Measurements from ENCODE around the gene LRP1-AS.
A peak's percentile ranks its signal among the peaks of the same experiment; 100 is the strongest.

Gene LRP1-AS

GRCh38 chr12:57119294-57120085, 27.9 kb downstream of the LRP1-AS start:
- no peak for DNase-seq (ENCODE audit: low read depth)

DNA sequence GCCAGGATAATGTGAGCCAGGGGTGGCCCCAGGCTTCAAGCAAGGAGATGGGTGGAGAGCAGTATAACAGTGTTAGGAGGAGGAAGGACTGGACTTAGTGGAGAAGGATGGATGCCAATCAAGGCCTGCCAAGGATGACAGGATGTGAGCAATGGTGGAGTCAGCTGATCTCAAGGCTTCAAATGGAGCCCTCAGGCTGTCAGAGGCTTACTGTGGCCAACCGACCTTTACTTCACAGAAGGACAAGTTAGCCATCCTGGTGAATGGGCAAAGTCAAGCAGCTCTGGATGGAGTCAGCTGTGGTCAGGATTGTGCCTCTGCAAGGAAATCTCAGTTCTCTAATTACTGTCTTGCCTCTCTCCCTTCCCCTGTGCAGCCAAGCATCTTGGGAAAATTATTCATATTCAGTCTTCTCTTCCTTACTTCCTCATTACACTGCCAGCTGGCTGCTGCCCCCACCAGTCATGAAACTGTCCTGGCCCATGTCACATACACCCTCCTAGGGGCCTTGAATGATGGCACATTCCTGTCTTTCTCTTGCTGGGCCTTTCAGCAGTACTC, 28.6 kb downstream of the LRP1-AS start:
- DNase-seq (ENCODE audit: low read depth) = no peak

DNA sequence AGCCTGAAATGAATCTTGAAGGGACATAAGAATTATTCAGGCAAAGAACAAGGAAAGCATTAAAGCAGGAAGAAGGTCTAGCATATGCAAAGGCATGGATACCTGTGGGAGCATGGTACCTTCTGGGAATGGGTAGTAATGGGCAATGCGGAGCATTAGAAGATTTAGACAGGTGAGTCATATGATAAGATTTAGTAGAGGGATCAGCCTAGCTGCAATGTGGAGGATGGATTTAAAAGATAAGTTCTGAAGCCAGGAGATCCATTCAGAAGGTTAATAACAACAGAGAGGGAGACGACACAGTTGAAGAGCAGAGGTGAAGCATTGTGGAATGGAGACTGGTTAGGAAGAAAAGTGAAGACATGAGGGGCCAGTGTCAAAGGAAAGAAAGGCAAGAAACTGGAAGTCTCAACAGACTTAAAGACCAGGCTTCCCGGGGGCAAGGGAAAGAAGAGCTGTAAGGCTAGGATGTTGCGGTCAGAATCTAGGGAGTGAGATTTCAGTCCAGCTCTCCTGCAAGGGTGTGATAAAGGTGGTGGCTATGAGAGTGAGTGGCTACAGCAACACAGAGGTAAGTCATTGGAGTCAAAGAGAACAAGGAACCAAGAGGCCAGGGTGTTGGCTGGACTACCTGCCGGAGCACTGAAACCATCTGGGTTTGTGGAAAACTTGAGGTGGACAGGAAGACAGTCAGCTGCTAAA, 30.7 kb downstream of the LRP1-AS start:
- DNase-seq (ENCODE audit: low read depth) = no peak

- no peak for DNase-seq (ENCODE audit: low read depth)
These were observed 34.7 kb downstream of the LRP1-AS start for GRCh38 chr12:57112492-57113294.

DNA sequence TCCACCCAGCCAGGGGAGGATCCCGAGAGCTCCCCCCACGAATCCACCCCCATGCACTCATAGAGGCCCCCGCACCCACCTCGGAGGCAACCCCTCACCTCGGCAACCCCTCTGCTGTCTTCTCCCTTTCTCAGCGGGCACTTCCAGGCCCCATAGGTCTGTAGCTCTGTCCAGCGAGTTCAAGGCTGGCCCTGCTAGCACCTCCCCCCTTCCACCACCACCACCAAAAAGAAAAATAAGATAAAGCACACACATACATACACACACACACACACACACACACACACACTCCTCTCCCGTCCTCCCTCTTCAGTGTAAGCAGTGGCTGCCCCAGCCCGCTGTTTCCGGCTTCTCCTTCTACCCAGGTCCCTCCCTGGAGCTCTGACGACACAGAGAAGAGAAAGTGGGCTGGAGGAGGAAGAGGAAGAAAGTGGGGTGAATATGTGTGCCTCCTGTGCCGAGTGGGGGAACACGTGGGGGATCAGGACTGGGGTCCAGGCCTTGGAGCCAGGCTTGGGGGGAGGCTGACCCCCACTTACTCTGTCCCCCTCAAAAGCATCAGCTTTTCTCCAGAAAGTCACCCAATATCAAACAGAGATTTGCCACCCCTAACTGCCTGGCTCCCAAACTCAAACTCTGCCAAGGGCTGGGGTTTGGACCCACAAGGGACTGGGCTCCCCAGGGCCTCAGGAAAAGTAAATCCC, 36.2 kb downstream of the LRP1-AS start, which contains the start of gene STAT6:
STAT6 (minus strand) TSS at position 332 of the 704 bp plus-strand sequence. CDS start 3,084 bp downstream, outside the sequence.
- DNase-seq (ENCODE audit: low read depth) = peak; percentile 93

GRCh38 chr12:57110104-57111030, 37.1 kb downstream of the LRP1-AS start:
- no peak for DNase-seq (ENCODE audit: low read depth)

- DNase-seq (ENCODE audit: low read depth) = no peak
These were observed 38.0 kb downstream of the LRP1-AS start for GRCh38 chr12:57109207-57110103.

DNA sequence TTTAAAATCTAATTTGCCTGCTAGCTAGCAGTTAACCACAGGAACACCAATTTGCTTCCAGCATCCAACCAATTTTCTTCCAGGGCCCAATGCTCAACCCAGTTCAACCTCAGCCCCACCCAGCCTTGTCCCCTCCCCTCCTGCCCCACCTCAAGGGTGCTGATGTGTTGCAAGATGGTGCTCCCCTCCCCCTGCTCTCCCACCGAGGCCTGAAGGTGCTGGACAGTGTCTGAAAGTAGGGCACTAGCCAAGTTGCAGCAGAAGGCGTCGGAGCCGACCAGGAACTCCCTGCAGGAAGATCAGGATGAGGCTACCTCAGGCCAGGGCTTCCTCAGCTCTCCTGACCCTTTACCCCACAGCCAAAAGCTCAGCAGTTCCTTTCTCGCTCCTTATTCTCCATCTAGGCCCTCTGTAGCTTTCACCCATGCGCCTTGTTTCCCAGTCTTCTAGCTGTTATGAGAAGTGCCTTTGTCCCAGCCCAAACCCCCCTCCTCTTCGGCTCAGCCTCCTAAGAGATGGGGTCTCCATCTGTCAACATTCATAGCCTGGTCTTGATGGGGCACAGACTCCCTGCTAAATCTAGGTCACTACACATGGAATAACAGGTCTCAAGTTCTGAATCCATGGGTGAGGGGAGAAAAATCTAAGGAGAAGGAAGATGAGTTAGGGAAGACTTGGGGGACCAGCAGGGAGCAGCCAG, 39.8 kb downstream of the LRP1-AS start:
- DNase-seq (ENCODE audit: low read depth) = peak; percentile 62

DNA sequence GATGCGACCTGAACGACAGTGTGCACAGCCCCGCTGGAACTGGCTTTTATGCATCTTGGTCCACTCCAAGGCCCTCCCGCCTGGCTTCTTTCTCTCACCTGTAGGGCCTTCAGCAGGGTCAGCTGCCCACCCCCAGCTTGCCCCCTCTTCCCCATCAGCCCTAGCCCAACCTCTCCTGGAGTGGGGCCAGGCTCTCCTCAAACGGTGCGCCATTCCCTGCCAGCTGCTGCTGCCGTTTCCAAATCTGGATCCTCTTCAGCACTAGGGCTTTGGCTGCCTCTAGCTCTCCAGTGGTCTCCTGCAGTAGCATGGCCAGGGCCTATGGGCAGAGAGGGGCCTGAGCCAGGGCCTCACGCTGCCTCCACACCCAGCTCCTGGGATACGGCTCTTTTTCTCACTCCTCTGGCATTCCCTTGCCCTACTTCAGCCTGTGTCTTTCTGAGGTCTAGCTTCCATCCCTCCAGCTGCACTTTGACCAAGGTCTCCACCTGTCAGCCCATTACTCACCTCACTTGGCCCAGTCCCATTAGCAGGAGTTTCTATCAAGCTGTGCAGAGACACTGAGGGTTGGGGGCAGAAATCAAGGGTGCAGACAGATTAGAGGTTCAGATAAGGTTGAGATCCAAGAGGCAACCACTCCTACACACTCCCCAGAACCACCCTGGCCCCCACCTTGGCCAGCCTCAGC, 41.3 kb downstream of the LRP1-AS start:
- DNase-seq (ENCODE audit: low read depth) = no peak

GRCh38 chr12:57105011-57105753, 42.2 kb downstream of the LRP1-AS start:
- no peak for DNase-seq (ENCODE audit: low read depth)

- DNase-seq (ENCODE audit: low read depth) = no peak
These were observed 43.0 kb downstream of the LRP1-AS start for GRCh38 chr12:57104292-57104910.

- DNase-seq (ENCODE audit: low read depth) = no peak
These were observed 43.6 kb downstream of the LRP1-AS start for GRCh38 chr12:57103856-57104255.

- peak; percentile 71 for DNase-seq (ENCODE audit: low read depth)
These were observed 45.3 kb downstream of the LRP1-AS start for GRCh38 chr12:57101892-57102695.

DNA sequence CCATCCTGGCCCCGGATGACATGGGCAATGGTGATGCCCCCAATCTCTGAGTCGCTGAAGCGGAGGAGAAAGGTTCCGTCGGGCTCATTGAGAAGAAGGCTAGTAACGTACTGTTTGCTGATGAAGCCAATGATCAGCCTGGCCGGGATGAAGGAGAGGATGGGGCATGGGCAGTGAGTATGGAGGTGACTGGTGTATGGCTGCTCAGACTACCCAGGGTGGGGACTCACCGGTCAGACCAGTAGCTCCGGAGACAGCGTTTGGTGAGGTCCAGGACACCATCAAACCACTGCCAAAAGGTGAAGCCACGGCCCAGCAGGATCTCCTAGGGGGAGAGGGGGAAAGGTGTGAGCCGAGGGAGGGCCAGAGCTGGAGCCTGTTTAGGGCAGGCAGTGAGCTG, 47.7 kb downstream of the LRP1-AS start:
- DNase-seq (ENCODE audit: low read depth) = no peak

- DNase-seq (ENCODE audit: low read depth) = no peak
These were observed 48.2 kb downstream of the LRP1-AS start for GRCh38 chr12:57099047-57099714.

- DNase-seq (ENCODE audit: low read depth) = no peak
These were observed 48.9 kb downstream of the LRP1-AS start for GRCh38 chr12:57098546-57098945.

Data from amniotic epithelial cell (primary cell).